HEK293 (cell line): Measurements from ENCODE around the gene SMAD7.
A peak's percentile ranks its signal among the peaks of the same experiment; 100 is the strongest.

Experiments
- CTCF ChIA-PET: fragments of 350-600 bp; formaldehyde crosslinking; extraction: SDS; loops from one replicate; lab custom pipeline; 2021; ENCODE audit warnings: antibody characterized with exemption; lab: Yijun Ruan, JAX
- POLR2A ChIA-PET: fragments of 300-600 bp; formaldehyde crosslinking; extraction: SDS; loops from one replicate; lab custom pipeline; 2020; ENCODE audit warnings: antibody characterized with exemption, inconsistent platforms; lab: Yijun Ruan, JAX
- H3K27ac ChIP-seq: fragments of 200-500 bp; sonication (Bioruptor generic); 2 replicates; pipeline ENCODE4 v1.5.1; 2014; ENCODE audit warnings: low read depth, low read length, control low read depth, inconsistent platforms; ENCODE audit errors: extremely low read depth
- H3K36me3 ChIP-seq, 2 experiments: fragments of 200-500 bp in 1 of 2; sonication (Bioruptor generic) in 1 of 2; 1 replicate in 1 of 2; 2 replicates in 1 of 2; pipeline ENCODE4 v1.5.1; 2014 to 2017; ENCODE audit warnings: inconsistent platforms in 2 of 2, low read length in 2 of 2; ENCODE audit not compliant: control insufficient read depth in 2 of 2, insufficient read depth in 1 of 2
- H3K4me1 ChIP-seq: fragments of 200-500 bp; sonication (Bioruptor generic); 2 replicates; pipeline ENCODE4 v1.5.1; 2014; ENCODE audit warnings: mild to moderate bottlenecking, low read length, inconsistent platforms; ENCODE audit not compliant: control insufficient read depth, insufficient read depth
- H3K4me3 ChIP-seq: 2 replicates; pipeline ENCODE4 v1.5.1; 2011; ENCODE audit warnings: low read depth, mild to moderate bottlenecking, control low read depth, low read length, moderate library complexity
- H3K9me3 ChIP-seq: fragments of 200-500 bp; sonication (Bioruptor generic); 2 replicates; pipeline ENCODE4 v1.5.1; 2014; ENCODE audit warnings: low read depth, low read length, inconsistent platforms; ENCODE audit not compliant: control insufficient read depth, insufficient read depth
- FEZF1 ChIP-seq: fragments of 450-650 bp; formaldehyde crosslinking; IDR thresholded peaks from 2 replicates; pipeline ENCODE4 v1.5.1; 2016; ENCODE audit warnings: missing biosample characterization, missing genetic modification characterization
- GLIS1 ChIP-seq: fragments of 450-650 bp; formaldehyde crosslinking; IDR thresholded peaks from 2 replicates; pipeline ENCODE4 v1.5.1; 2016; ENCODE audit warnings: missing biosample characterization, missing genetic modification characterization
- IKZF3 ChIP-seq: fragments of 450-650 bp; IDR thresholded peaks from 2 replicates; pipeline ENCODE4 v1.5.0; 2018; ENCODE audit warnings: missing biosample characterization, mild to moderate bottlenecking, missing genetic modification characterization, moderate library complexity
- KLF9 ChIP-seq: fragments of 450-650 bp; formaldehyde crosslinking; IDR thresholded peaks from 2 replicates; pipeline ENCODE4 v1.5.1; 2016; ENCODE audit warnings: missing biosample characterization, missing genetic modification characterization, low read depth
- OVOL3 ChIP-seq: fragments of 450-650 bp; formaldehyde crosslinking; IDR thresholded peaks from 2 replicates; pipeline ENCODE4 v1.5.1; 2016; ENCODE audit warnings: missing biosample characterization, missing genetic modification characterization
- RBAK ChIP-seq: fragments of 450-650 bp; formaldehyde crosslinking; IDR thresholded peaks from 2 replicates; pipeline ENCODE4 v1.5.1; 2016; ENCODE audit warnings: missing biosample characterization, missing genetic modification characterization
- YY2 ChIP-seq: fragments of 450-650 bp; formaldehyde crosslinking; IDR thresholded peaks from 2 replicates; pipeline ENCODE4 v1.5.1; 2016; ENCODE audit warnings: missing biosample characterization, missing genetic modification characterization
- ZBTB48 ChIP-seq: fragments of 450-650 bp; formaldehyde crosslinking; IDR thresholded peaks from 2 replicates; pipeline ENCODE4 v1.5.1; 2016; ENCODE audit warnings: missing biosample characterization, missing genetic modification characterization
- ZFP37 ChIP-seq: fragments of 450-650 bp; formaldehyde crosslinking; IDR thresholded peaks from 2 replicates; pipeline ENCODE4 v1.5.1; 2016; ENCODE audit warnings: missing biosample characterization, missing genetic modification characterization
- ZIC2 ChIP-seq: fragments of 450-650 bp; formaldehyde crosslinking; IDR thresholded peaks from 2 replicates; pipeline ENCODE4 v1.5.1; 2016; ENCODE audit warnings: missing biosample characterization, missing genetic modification characterization
- ZNF112 ChIP-seq: fragments of 450-650 bp; formaldehyde crosslinking; IDR thresholded peaks from 2 replicates; pipeline ENCODE4 v1.5.0; 2017; ENCODE audit warnings: missing biosample characterization, missing genetic modification characterization
- ZNF138 ChIP-seq: fragments of 450-650 bp; formaldehyde crosslinking; IDR thresholded peaks from 2 replicates; pipeline ENCODE4 v1.5.1; 2016; ENCODE audit warnings: missing biosample characterization, missing genetic modification characterization, borderline replicate concordance
- ZNF202 ChIP-seq: fragments of 450-650 bp; formaldehyde crosslinking; IDR thresholded peaks from 2 replicates; pipeline ENCODE4 v1.5.1; 2016; ENCODE audit warnings: missing biosample characterization, missing genetic modification characterization, borderline replicate concordance
- ZNF366 ChIP-seq: fragments of 450-650 bp; formaldehyde crosslinking; conservative IDR thresholded peaks from 2 replicates; pipeline ENCODE4 v1.5.1; 2016; ENCODE audit warnings: missing biosample characterization, missing genetic modification characterization
- ZNF596 ChIP-seq: fragments of 450-650 bp; IDR thresholded peaks from 2 replicates; pipeline ENCODE4 v1.5.0; 2018; ENCODE audit warnings: missing biosample characterization, mild to moderate bottlenecking, missing genetic modification characterization, moderate library complexity
- ZNF660 ChIP-seq: fragments of 450-650 bp; IDR thresholded peaks from 2 replicates; pipeline ENCODE4 v1.5.1; 2018; ENCODE audit warnings: missing biosample characterization, mild to moderate bottlenecking, missing genetic modification characterization
- ZNF76 ChIP-seq: fragments of 450-650 bp; formaldehyde crosslinking; IDR thresholded peaks from 2 replicates; pipeline ENCODE4; 2016; ENCODE audit warnings: low read depth, missing biosample characterization, missing genetic modification characterization, borderline replicate concordance
- ZXDB ChIP-seq: fragments of 450-650 bp; formaldehyde crosslinking; IDR thresholded peaks from 2 replicates; pipeline ENCODE4 v1.5.1; 2016; ENCODE audit warnings: missing biosample characterization, missing genetic modification characterization
- TF ChIP-seq, protein P1 (sequence below): fragments of 450-650 bp; formaldehyde crosslinking; IDR thresholded peaks from 2 replicates; pipeline ENCODE4 v1.5.1; 2016; ENCODE audit warnings: missing biosample characterization, missing genetic modification characterization
- TF ChIP-seq, protein P2 (sequence below): fragments of 450-650 bp; formaldehyde crosslinking; IDR thresholded peaks from 2 replicates; pipeline ENCODE4 v1.5.1; 2016; ENCODE audit warnings: missing biosample characterization, missing genetic modification characterization
- TF ChIP-seq, protein P3 (sequence below): fragments of 450-650 bp; formaldehyde crosslinking; conservative IDR thresholded peaks from 2 replicates; pipeline ENCODE4 v1.5.1; 2016; ENCODE audit warnings: low read depth, missing biosample characterization, missing genetic modification characterization
- TF ChIP-seq, protein P4 (sequence below): fragments of 450-650 bp; formaldehyde crosslinking; IDR thresholded peaks from 2 replicates; pipeline ENCODE4; 2016; ENCODE audit warnings: missing biosample characterization, missing genetic modification characterization
- TF ChIP-seq, protein P5 (sequence below): fragments of 450-650 bp; IDR thresholded peaks from 2 replicates; pipeline ENCODE4 v1.5.1; 2018; ENCODE audit warnings: missing biosample characterization, mild to moderate bottlenecking, missing genetic modification characterization

Gene SMAD7

DNA sequence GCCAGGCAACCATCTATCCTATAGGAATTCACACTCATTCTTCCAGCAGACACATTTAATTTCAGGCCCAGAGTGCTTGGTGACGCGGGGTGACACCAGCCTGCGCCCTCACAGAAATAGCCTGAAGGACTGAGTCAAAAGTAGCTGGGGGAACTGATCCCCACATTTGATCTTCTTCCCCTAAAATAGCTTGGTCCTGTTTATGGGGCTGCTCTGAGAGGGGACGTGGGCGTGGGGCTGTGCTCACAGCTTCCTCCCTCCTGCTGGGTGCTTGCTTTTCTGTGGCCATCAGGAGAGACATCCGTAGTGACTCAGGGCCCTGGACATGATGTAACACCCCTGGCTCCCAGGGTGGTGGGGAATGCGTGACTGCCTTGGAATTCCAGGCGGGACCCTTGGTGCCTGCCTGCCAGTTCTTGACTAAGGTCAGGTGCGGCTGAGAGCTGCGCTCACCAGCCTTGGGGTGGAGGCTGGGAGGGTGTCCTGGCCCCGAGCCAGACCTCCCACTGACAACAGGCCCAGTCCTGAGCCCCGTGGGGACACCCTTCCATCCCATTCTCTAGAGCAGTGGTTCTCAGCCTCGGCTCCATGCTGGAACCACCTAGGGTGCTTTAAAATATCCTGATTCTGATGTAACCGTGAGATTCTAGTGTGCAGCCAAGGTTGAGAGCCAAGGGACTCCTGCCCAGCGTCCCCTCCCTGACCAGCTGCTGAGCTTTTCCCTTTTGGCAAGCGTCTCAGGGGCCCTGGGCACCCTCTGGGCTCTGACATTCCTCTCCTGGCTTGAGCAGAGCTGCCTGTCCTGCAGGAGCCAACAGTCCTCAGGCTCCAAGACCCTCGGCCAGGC lies 47.4 kb upstream of the SMAD7 start:
- no peaks in the 10 kb centered on the region for H3K9me3 ChIP-seq
- H3K36me3 ChIP-seq = no peaks in the 10 kb centered on the region
- ChIA-PET CTCF (interaction anchor here (0.5 to 2.2 kb wide), 12 partner anchors 15 to 241 kb away, joined by 3 to 15 read pairs (median 4); no protein-coding TSS in a partner anchor), POLR2A (interaction anchor here (0.7 to 9.4 kb wide), 14 partner anchors 8 to 60 kb away, joined by 3 to 252 read pairs (median 8); partner anchors contain the start of gene SMAD7)
- peak overlapping the region; percentile 73 for H3K27ac ChIP-seq
- H3K4me3 ChIP-seq = peak overlapping the region; percentile 5
- H3K4me1 ChIP-seq = peaks cover 38% of the 10 kb centered on the region
- TF ChIP-seq RBAK (tag by site-specific recombination) = no peak
- TF ChIP-seq GLIS1 (tag by site-specific recombination) = peak; percentile 100
- TF ChIP-seq, protein P1, sequence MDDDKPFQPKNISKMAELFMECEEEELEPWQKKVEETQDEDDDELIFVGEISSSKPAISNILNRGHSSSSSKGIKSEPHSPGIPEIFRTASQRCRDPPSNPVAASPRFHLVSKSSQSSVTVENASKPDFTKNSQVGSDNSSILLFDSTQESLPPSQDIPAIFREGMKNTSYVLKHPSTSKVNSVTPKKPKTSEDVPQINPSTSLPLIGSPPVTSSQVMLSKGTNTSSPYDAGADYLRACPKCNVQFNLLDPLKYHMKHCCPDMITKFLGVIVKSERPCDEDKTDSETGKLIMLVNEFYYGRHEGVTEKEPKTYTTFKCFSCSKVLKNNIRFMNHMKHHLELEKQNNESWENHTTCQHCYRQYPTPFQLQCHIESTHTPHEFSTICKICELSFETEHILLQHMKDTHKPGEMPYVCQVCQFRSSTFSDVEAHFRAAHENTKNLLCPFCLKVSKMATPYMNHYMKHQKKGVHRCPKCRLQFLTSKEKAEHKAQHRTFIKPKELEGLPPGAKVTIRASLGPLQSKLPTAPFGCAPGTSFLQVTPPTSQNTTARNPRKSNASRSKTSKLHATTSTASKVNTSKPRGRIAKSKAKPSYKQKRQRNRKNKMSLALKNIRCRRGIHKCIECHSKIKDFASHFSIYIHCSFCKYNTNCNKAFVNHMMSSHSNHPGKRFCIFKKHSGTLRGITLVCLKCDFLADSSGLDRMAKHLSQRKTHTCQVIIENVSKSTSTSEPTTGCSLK (tag by site-specific recombination) = no peak
- TF ChIP-seq ZXDB = peak; percentile 76
- no peak for TF ChIP-seq ZNF596 (tag by site-specific recombination)
- TF ChIP-seq, protein P2, sequence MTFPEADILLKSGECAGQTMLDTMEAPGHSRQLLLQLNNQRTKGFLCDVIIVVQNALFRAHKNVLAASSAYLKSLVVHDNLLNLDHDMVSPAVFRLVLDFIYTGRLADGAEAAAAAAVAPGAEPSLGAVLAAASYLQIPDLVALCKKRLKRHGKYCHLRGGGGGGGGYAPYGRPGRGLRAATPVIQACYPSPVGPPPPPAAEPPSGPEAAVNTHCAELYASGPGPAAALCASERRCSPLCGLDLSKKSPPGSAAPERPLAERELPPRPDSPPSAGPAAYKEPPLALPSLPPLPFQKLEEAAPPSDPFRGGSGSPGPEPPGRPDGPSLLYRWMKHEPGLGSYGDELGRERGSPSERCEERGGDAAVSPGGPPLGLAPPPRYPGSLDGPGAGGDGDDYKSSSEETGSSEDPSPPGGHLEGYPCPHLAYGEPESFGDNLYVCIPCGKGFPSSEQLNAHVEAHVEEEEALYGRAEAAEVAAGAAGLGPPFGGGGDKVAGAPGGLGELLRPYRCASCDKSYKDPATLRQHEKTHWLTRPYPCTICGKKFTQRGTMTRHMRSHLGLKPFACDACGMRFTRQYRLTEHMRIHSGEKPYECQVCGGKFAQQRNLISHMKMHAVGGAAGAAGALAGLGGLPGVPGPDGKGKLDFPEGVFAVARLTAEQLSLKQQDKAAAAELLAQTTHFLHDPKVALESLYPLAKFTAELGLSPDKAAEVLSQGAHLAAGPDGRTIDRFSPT = peak; percentile 99
- TF ChIP-seq ZNF660 (tag by site-specific recombination) = peak; percentile 98
- peak; percentile 78 for TF ChIP-seq ZBTB48 (tag by site-specific recombination)
- peak; percentile 83 for TF ChIP-seq KLF9 (tag by site-specific recombination)
- TF ChIP-seq ZNF138 (tag by site-specific recombination) = no peak
- TF ChIP-seq ZNF112 (tag by site-specific recombination) = no peak
- peak; percentile 74 for TF ChIP-seq FEZF1 (tag by site-specific recombination)
- TF ChIP-seq IKZF3 (tag by site-specific recombination) = peak; percentile 96
- TF ChIP-seq ZIC2 (tag by site-specific recombination) = peak; percentile 99
- TF ChIP-seq, protein P3, sequence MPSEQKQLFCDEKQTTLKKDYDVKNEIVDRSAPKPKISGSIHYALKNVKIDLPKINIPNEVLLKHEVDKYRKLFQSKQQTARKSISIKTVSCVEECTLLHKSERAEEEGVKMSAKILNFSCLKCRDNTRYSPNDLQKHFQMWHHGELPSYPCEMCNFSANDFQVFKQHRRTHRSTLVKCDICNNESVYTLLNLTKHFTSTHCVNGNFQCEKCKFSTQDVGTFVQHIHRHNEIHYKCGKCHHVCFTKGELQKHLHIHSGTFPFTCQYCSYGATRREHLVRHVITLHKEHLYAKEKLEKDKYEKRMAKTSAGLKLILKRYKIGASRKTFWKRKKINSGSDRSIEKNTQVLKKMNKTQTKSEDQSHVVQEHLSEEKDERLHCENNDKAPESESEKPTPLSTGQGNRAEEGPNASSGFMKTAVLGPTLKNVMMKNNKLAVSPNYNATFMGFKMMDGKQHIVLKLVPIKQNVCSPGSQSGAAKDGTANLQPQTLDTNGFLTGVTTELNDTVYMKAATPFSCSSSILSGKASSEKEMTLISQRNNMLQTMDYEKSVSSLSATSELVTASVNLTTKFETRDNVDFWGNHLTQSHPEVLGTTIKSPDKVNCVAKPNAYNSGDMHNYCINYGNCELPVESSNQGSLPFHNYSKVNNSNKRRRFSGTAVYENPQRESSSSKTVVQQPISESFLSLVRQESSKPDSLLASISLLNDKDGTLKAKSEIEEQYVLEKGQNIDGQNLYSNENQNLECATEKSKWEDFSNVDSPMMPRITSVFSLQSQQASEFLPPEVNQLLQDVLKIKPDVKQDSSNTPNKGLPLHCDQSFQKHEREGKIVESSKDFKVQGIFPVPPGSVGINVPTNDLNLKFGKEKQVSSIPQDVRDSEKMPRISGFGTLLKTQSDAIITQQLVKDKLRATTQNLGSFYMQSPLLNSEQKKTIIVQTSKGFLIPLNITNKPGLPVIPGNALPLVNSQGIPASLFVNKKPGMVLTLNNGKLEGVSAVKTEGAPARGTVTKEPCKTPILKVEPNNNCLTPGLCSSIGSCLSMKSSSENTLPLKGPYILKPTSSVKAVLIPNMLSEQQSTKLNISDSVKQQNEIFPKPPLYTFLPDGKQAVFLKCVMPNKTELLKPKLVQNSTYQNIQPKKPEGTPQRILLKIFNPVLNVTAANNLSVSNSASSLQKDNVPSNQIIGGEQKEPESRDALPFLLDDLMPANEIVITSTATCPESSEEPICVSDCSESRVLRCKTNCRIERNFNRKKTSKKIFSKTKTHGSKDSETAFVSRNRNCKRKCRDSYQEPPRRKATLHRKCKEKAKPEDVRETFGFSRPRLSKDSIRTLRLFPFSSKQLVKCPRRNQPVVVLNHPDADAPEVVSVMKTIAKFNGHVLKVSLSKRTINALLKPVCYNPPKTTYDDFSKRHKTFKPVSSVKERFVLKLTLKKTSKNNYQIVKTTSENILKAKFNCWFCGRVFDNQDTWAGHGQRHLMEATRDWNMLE = no peak
- TF ChIP-seq, protein P4, sequence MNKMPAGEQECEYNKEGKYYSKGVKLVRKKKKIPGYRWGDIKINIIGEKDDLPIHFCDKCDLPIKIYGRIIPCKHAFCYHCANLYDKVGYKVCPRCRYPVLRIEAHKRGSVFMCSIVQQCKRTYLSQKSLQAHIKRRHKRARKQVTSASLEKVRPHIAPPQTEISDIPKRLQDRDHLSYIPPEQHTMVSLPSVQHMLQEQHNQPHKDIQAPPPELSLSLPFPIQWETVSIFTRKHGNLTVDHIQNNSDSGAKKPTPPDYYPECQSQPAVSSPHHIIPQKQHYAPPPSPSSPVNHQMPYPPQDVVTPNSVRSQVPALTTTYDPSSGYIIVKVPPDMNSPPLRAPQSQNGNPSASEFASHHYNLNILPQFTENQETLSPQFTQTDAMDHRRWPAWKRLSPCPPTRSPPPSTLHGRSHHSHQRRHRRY (tag by site-specific recombination) = no peak
- no peak for TF ChIP-seq YY2 (tag by site-specific recombination)
- TF ChIP-seq ZNF202 (tag by site-specific recombination) = no peak
- TF ChIP-seq OVOL3 = 0 out of 2 replicates have a peak, but pooled peaks have one; percentile 27
- TF ChIP-seq ZNF76 (tag by site-specific recombination) = peak; percentile 53; the same call in 1 of the 2 replicates
- peak; percentile 95 for TF ChIP-seq ZNF366 (tag by site-specific recombination)
- TF ChIP-seq ZFP37 (tag by site-specific recombination) = peak; percentile 91
- TF ChIP-seq, protein P5, sequence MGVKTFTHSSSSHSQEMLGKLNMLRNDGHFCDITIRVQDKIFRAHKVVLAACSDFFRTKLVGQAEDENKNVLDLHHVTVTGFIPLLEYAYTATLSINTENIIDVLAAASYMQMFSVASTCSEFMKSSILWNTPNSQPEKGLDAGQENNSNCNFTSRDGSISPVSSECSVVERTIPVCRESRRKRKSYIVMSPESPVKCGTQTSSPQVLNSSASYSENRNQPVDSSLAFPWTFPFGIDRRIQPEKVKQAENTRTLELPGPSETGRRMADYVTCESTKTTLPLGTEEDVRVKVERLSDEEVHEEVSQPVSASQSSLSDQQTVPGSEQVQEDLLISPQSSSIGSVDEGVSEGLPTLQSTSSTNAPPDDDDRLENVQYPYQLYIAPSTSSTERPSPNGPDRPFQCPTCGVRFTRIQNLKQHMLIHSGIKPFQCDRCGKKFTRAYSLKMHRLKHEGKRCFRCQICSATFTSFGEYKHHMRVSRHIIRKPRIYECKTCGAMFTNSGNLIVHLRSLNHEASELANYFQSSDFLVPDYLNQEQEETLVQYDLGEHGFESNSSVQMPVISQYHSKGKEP = peak; percentile 6; the same call in 1 of the 2 replicates
